ENCODE measurements around the gene CNMD.
"Not testable (repeated sequence)": the region's sequence is repeated elsewhere in the genome, so short reads cannot be mapped to it uniquely, and the experiment has no call there.

CNMD gene

GRCh38 chr13:52703482-52703881 is 36.1 kb downstream of the CNMD start:
- no peak overlapping the region for H3K27ac ChIP-seq
- no peak for TF ChIP-seq Cebpa-rat (IDR thresholded peaks at IDR 0.05)

GRCh38 chr13:52701728-52702465 is 37.7 kb downstream of the CNMD start:
- Histone ChIP-seq H3K4me3 (no peak overlapping the region), H3K36me3 (peaks cover 2% of the 10 kb centered on the region; the same call in 1 of the 2 replicates), H3K4me2 (peak overlapping the region; percentile 68), H3K27me3 (no peaks in the 10 kb centered on the region), H3K27ac (peak overlapping the region; percentile 39), H3K4me1 (peaks cover 19% of the 10 kb centered on the region), H3K9ac (no peak overlapping the region), H4K20me1 (no peaks in the 10 kb centered on the region), H3K9me3 (no peaks in the 10 kb centered on the region)
- no peak for TF ChIP-seq Cebpa-rat (IDR thresholded peaks at IDR 0.05)

More at GRCh38 chr13:52703482-52703881, 36.1 kb downstream of the CNMD start:
- no peaks in the 10 kb centered on the region for H4K20me1 ChIP-seq
- no peak overlapping the region for H3K4me3 ChIP-seq
- H3K4me2 ChIP-seq: no peak overlapping the region
- H3K9ac ChIP-seq: no peak overlapping the region
- H3K27me3 ChIP-seq: no peaks in the 10 kb centered on the region
- peaks cover 19% of the 10 kb centered on the region for H3K4me1 ChIP-seq
- no peaks in the 10 kb centered on the region for H3K36me3 ChIP-seq
- H3K9me3 ChIP-seq: no peaks in the 10 kb centered on the region

- H3K9ac ChIP-seq: no peak overlapping the region
- H3K27me3 ChIP-seq: no peaks in the 10 kb centered on the region
- TF ChIP-seq Cebpa-rat (IDR thresholded peaks at IDR 0.05): no peak
Observed at GRCh38 chr13:52696566-52696965, 43.1 kb downstream of the CNMD start.

GRCh38 chr13:52695856-52696255 is 43.8 kb downstream of the CNMD start:
- no peak overlapping the region for H3K9ac ChIP-seq
- TF ChIP-seq Cebpa-rat (IDR thresholded peaks at IDR 0.05): no peak
- H3K27ac ChIP-seq: no peak overlapping the region
- H4K20me1 ChIP-seq: no peaks in the 10 kb centered on the region
- no peak overlapping the region for H3K4me2 ChIP-seq
- H3K9me3 ChIP-seq: no peaks in the 10 kb centered on the region
- no peak overlapping the region for H3K4me3 ChIP-seq
- no peaks in the 10 kb centered on the region for H3K27me3 ChIP-seq
- peaks cover 3% of the 10 kb centered on the region; the same call in 1 of the 2 replicates for H3K36me3 ChIP-seq
- peaks cover 12% of the 10 kb centered on the region for H3K4me1 ChIP-seq

More at GRCh38 chr13:52696566-52696965, 43.1 kb downstream of the CNMD start:
- Histone ChIP-seq H3K36me3 (peaks cover 3% of the 10 kb centered on the region; the same call in 1 of the 2 replicates), H3K4me1 (peaks cover 10% of the 10 kb centered on the region), H3K4me3 (no peak overlapping the region), H4K20me1 (no peaks in the 10 kb centered on the region), H3K27ac (no peak overlapping the region), H3K4me2 (no peak overlapping the region), H3K9me3 (no peaks in the 10 kb centered on the region)

GRCh38 chr13:52686376-52686775 is 53.2 kb downstream of the CNMD start:
- H4K20me1 ChIP-seq: no peaks in the 10 kb centered on the region
- H3K27ac ChIP-seq: no peak overlapping the region
- H3K9me3 ChIP-seq: no peaks in the 10 kb centered on the region
- no peak overlapping the region for H3K9ac ChIP-seq
- no peak overlapping the region for H3K4me3 ChIP-seq
- TF ChIP-seq Cebpa-rat (IDR thresholded peaks at IDR 0.05): no peak
- no peaks in the 10 kb centered on the region for H3K27me3 ChIP-seq
- peaks cover 56% of the 10 kb centered on the region for H3K36me3 ChIP-seq
- no peak overlapping the region for H3K4me2 ChIP-seq
- peaks cover 7% of the 10 kb centered on the region for H3K4me1 ChIP-seq

GRCh38 chr13:52685806-52686205 is 53.8 kb downstream of the CNMD start:
- H3K36me3 ChIP-seq: peaks cover 61% of the 10 kb centered on the region
- not testable (repeated sequence) for H4K20me1 ChIP-seq, H3K27ac ChIP-seq

GRCh38 chr13:52677823-52678222 is 61.8 kb downstream of the CNMD start:
- Histone ChIP-seq H3K27me3 (no peaks in the 10 kb centered on the region), H3K36me3 (peaks cover 88% of the 10 kb centered on the region), H3K4me3 (no peak overlapping the region), H3K27ac (no peak overlapping the region), H3K4me2 (no peak overlapping the region), H3K4me1 (no peaks in the 10 kb centered on the region), H4K20me1 (no peaks in the 10 kb centered on the region), H3K9me3 (no peaks in the 10 kb centered on the region), H3K9ac (no peak overlapping the region)
- no peak for TF ChIP-seq Cebpa-rat (IDR thresholded peaks at IDR 0.05)

More at GRCh38 chr13:52685806-52686205, 53.8 kb downstream of the CNMD start:
- not testable (repeated sequence) for H3K4me3 ChIP-seq, H3K4me2 ChIP-seq, H3K9ac ChIP-seq, H3K4me1 ChIP-seq, H3K27me3 ChIP-seq, H3K9me3 ChIP-seq

- H3K27me3 ChIP-seq: no peaks in the 10 kb centered on the region
- no peak overlapping the region for H3K9ac ChIP-seq
- no peak overlapping the region for H3K4me2 ChIP-seq
- H3K36me3 ChIP-seq: peaks cover 79% of the 10 kb centered on the region
- H4K20me1 ChIP-seq: no peaks in the 10 kb centered on the region; the same call in 1 of the 2 replicates
- TF ChIP-seq Cebpa-rat (IDR thresholded peaks at IDR 0.05): no peak
- H3K4me1 ChIP-seq: no peaks in the 10 kb centered on the region
- no peaks in the 10 kb centered on the region for H3K9me3 ChIP-seq
- no peak overlapping the region for H3K4me3 ChIP-seq
- H3K27ac ChIP-seq: no peak overlapping the region
Observed at GRCh38 chr13:52673465-52673864, 66.2 kb downstream of the CNMD start.

- Histone ChIP-seq H3K27ac (no peak overlapping the region), H3K4me3 (no peak overlapping the region), H3K9me3 (no peaks in the 10 kb centered on the region), H3K4me2 (no peak overlapping the region), H3K4me1 (no peaks in the 10 kb centered on the region), H3K9ac (no peak overlapping the region), H4K20me1 (no peaks in the 10 kb centered on the region; the same call in 1 of the 2 replicates), H3K36me3 (peaks cover 78% of the 10 kb centered on the region), H3K27me3 (no peaks in the 10 kb centered on the region)
- no peak for TF ChIP-seq Cebpa-rat (IDR thresholded peaks at IDR 0.05)
Observed at GRCh38 chr13:52670726-52671125, 68.9 kb downstream of the CNMD start.

- Histone ChIP-seq H3K4me2 (no peak overlapping the region), H3K4me1 (no peaks in the 10 kb centered on the region), H3K9me3 (no peaks in the 10 kb centered on the region), H3K36me3 (peaks cover 73% of the 10 kb centered on the region), H4K20me1 (no peaks in the 10 kb centered on the region; the same call in 1 of the 2 replicates), H3K4me3 (no peak overlapping the region), H3K27ac (no peak overlapping the region), H3K27me3 (no peaks in the 10 kb centered on the region), H3K9ac (no peak overlapping the region)
- no peak for TF ChIP-seq Cebpa-rat (IDR thresholded peaks at IDR 0.05)
Observed at GRCh38 chr13:52669677-52670076, 69.9 kb downstream of the CNMD start.
